ENCODE measurements around the gene SEMA3E.
"Not testable (repeated sequence)": the region's sequence is repeated elsewhere in the genome, so short reads cannot be mapped to it uniquely, and the experiment has no call there.

SEMA3E gene

GRCh38 chr7:83552556-83552955 is 96.4 kb downstream of the SEMA3E start:
- H3K4me3 ChIP-seq (ENCODE audit: low read length); DNase-seq (ENCODE audit: low read depth); H3K9ac ChIP-seq (ENCODE audit: low read length); H3K27me3 ChIP-seq (replicated peaks; ENCODE audit: control insufficient read depth, insufficient read depth, low read length); H3K36me3 ChIP-seq (ENCODE audit: control insufficient read depth, insufficient read depth, low read length, severe bottlenecking); H3K9me3 ChIP-seq (ENCODE audit: control insufficient read depth, low read length): not testable (repeated sequence)
- H3K4me1 ChIP-seq (ENCODE audit: control insufficient read depth, insufficient read depth, low read length) = peaks cover 11% of the 10 kb centered on the region

- H3K4me1 ChIP-seq (ENCODE audit: control insufficient read depth, insufficient read depth, low read length) = peaks cover 20% of the 10 kb centered on the region
- H3K9ac ChIP-seq (ENCODE audit: low read length) = no peak overlapping the region
- DNase-seq (ENCODE audit: low read depth) = peak; percentile 81
- no peaks in the 10 kb centered on the region for H3K36me3 ChIP-seq (ENCODE audit: control insufficient read depth, insufficient read depth, low read length, severe bottlenecking)
- H3K27me3 ChIP-seq (replicated peaks; ENCODE audit: control insufficient read depth, insufficient read depth, low read length) = no peaks in the 10 kb centered on the region
- H3K4me3 ChIP-seq (ENCODE audit: low read length) = no peak overlapping the region
- no peaks in the 10 kb centered on the region for H3K9me3 ChIP-seq (ENCODE audit: control insufficient read depth, low read length)
Observed at GRCh38 chr7:83550100-83550499, 98.8 kb downstream of the SEMA3E start.

- no peaks in the 10 kb centered on the region for H3K27me3 ChIP-seq (replicated peaks; ENCODE audit: control insufficient read depth, insufficient read depth, low read length)
- DNase-seq (ENCODE audit: low read depth) = no peak
- peaks cover 27% of the 10 kb centered on the region for H3K4me1 ChIP-seq (ENCODE audit: control insufficient read depth, insufficient read depth, low read length)
- H3K9me3 ChIP-seq (ENCODE audit: control insufficient read depth, low read length) = no peaks in the 10 kb centered on the region
- H3K9ac ChIP-seq (ENCODE audit: low read length) = no peak overlapping the region
- no peaks in the 10 kb centered on the region for H3K36me3 ChIP-seq (ENCODE audit: control insufficient read depth, insufficient read depth, low read length, severe bottlenecking)
- H3K4me3 ChIP-seq (ENCODE audit: low read length) = no peak overlapping the region
Observed at GRCh38 chr7:83548250-83548649, 100.7 kb downstream of the SEMA3E start.

- H3K36me3 ChIP-seq (ENCODE audit: control insufficient read depth, insufficient read depth, low read length, severe bottlenecking) = no peaks in the 10 kb centered on the region
- H3K4me3 ChIP-seq (ENCODE audit: low read length) = no peak overlapping the region
- DNase-seq (ENCODE audit: low read depth) = peak; percentile 30
- no peaks in the 10 kb centered on the region for H3K9me3 ChIP-seq (ENCODE audit: control insufficient read depth, low read length)
- peaks cover 30% of the 10 kb centered on the region for H3K4me1 ChIP-seq (ENCODE audit: control insufficient read depth, insufficient read depth, low read length)
- H3K9ac ChIP-seq (ENCODE audit: low read length) = no peak overlapping the region
- no peaks in the 10 kb centered on the region for H3K27me3 ChIP-seq (replicated peaks; ENCODE audit: control insufficient read depth, insufficient read depth, low read length)
Observed at GRCh38 chr7:83547526-83547925, 101.4 kb downstream of the SEMA3E start.

- H3K4me3 ChIP-seq (ENCODE audit: low read length) = no peak overlapping the region
Observed at GRCh38 chr7:83546586-83546985, 102.4 kb downstream of the SEMA3E start.

GRCh38 chr7:83541187-83541960 is 107.6 kb downstream of the SEMA3E start:
- no peak overlapping the region for H3K4me3 ChIP-seq (ENCODE audit: low read length)
- no peak overlapping the region for H3K9ac ChIP-seq (ENCODE audit: low read length)
- H3K36me3 ChIP-seq (ENCODE audit: control insufficient read depth, insufficient read depth, low read length, severe bottlenecking) = no peaks in the 10 kb centered on the region
- H3K9me3 ChIP-seq (ENCODE audit: control insufficient read depth, low read length) = no peaks in the 10 kb centered on the region
- DNase-seq (ENCODE audit: low read depth) = no peak
- H3K27me3 ChIP-seq (replicated peaks; ENCODE audit: control insufficient read depth, insufficient read depth, low read length) = no peaks in the 10 kb centered on the region
- H3K4me1 ChIP-seq (ENCODE audit: control insufficient read depth, insufficient read depth, low read length) = peaks cover 12% of the 10 kb centered on the region

More at GRCh38 chr7:83546586-83546985, 102.4 kb downstream of the SEMA3E start:
- H3K36me3 ChIP-seq (ENCODE audit: control insufficient read depth, insufficient read depth, low read length, severe bottlenecking) = no peaks in the 10 kb centered on the region
- H3K9me3 ChIP-seq (ENCODE audit: control insufficient read depth, low read length) = no peaks in the 10 kb centered on the region
- no peak overlapping the region for H3K9ac ChIP-seq (ENCODE audit: low read length)
- peaks cover 30% of the 10 kb centered on the region for H3K4me1 ChIP-seq (ENCODE audit: control insufficient read depth, insufficient read depth, low read length)
- H3K27me3 ChIP-seq (replicated peaks; ENCODE audit: control insufficient read depth, insufficient read depth, low read length) = no peaks in the 10 kb centered on the region
- peak; percentile 14 for DNase-seq (ENCODE audit: low read depth)

GRCh38 chr7:83534488-83534887 is 114.5 kb downstream of the SEMA3E start:
- Histone ChIP-seq H3K9ac (ENCODE audit: low read length) (no peak overlapping the region), H3K36me3 (ENCODE audit: control insufficient read depth, insufficient read depth, low read length, severe bottlenecking) (no peaks in the 10 kb centered on the region), H3K4me3 (ENCODE audit: low read length) (no peak overlapping the region), H3K27me3 (replicated peaks; ENCODE audit: control insufficient read depth, insufficient read depth, low read length) (no peaks in the 10 kb centered on the region), H3K9me3 (ENCODE audit: control insufficient read depth, low read length) (no peaks in the 10 kb centered on the region), H3K4me1 (ENCODE audit: control insufficient read depth, insufficient read depth, low read length) (no peaks in the 10 kb centered on the region)
- no peak for DNase-seq (ENCODE audit: low read depth)

- peak; percentile 20 for DNase-seq (ENCODE audit: low read depth)
- Histone ChIP-seq H3K4me3 (ENCODE audit: low read length) (no peak overlapping the region), H3K9ac (ENCODE audit: low read length) (no peak overlapping the region), H3K9me3 (ENCODE audit: control insufficient read depth, low read length) (no peaks in the 10 kb centered on the region), H3K27me3 (replicated peaks; ENCODE audit: control insufficient read depth, insufficient read depth, low read length) (no peaks in the 10 kb centered on the region), H3K4me1 (ENCODE audit: control insufficient read depth, insufficient read depth, low read length) (no peaks in the 10 kb centered on the region), H3K36me3 (ENCODE audit: control insufficient read depth, insufficient read depth, low read length, severe bottlenecking) (no peaks in the 10 kb centered on the region)
Observed at GRCh38 chr7:83532219-83532618, 116.7 kb downstream of the SEMA3E start.

- Histone ChIP-seq H3K36me3 (ENCODE audit: control insufficient read depth, insufficient read depth, low read length, severe bottlenecking) (no peaks in the 10 kb centered on the region), H3K27me3 (replicated peaks; ENCODE audit: control insufficient read depth, insufficient read depth, low read length) (no peaks in the 10 kb centered on the region), H3K4me1 (ENCODE audit: control insufficient read depth, insufficient read depth, low read length) (no peaks in the 10 kb centered on the region), H3K4me3 (ENCODE audit: low read length) (no peak overlapping the region), H3K9ac (ENCODE audit: low read length) (no peak overlapping the region), H3K9me3 (ENCODE audit: control insufficient read depth, low read length) (no peaks in the 10 kb centered on the region)
- DNase-seq (ENCODE audit: low read depth) = no peak
Observed at GRCh38 chr7:83531766-83532165, 117.2 kb downstream of the SEMA3E start.

GRCh38 chr7:83528925-83529423 is 120.0 kb downstream of the SEMA3E start:
- H3K4me1 ChIP-seq (ENCODE audit: control insufficient read depth, insufficient read depth, low read length) = no peaks in the 10 kb centered on the region
- no peak for DNase-seq (ENCODE audit: low read depth)
- H3K4me3 ChIP-seq (ENCODE audit: low read length) = no peak overlapping the region
- no peak overlapping the region for H3K9ac ChIP-seq (ENCODE audit: low read length)
- no peaks in the 10 kb centered on the region for H3K36me3 ChIP-seq (ENCODE audit: control insufficient read depth, insufficient read depth, low read length, severe bottlenecking)
- H3K9me3 ChIP-seq (ENCODE audit: control insufficient read depth, low read length) = no peaks in the 10 kb centered on the region
- H3K27me3 ChIP-seq (replicated peaks; ENCODE audit: control insufficient read depth, insufficient read depth, low read length) = no peaks in the 10 kb centered on the region

GRCh38 chr7:83524277-83525075 is 124.5 kb downstream of the SEMA3E start:
- Histone ChIP-seq H3K27me3 (replicated peaks; ENCODE audit: control insufficient read depth, insufficient read depth, low read length) (no peaks in the 10 kb centered on the region), H3K9ac (ENCODE audit: low read length) (no peak overlapping the region), H3K4me3 (ENCODE audit: low read length) (no peak overlapping the region), H3K9me3 (ENCODE audit: control insufficient read depth, low read length) (no peaks in the 10 kb centered on the region), H3K4me1 (ENCODE audit: control insufficient read depth, insufficient read depth, low read length) (no peaks in the 10 kb centered on the region), H3K36me3 (ENCODE audit: control insufficient read depth, insufficient read depth, low read length, severe bottlenecking) (no peaks in the 10 kb centered on the region)
- DNase-seq (ENCODE audit: low read depth) = no peak
